ENCODE measurements around the gene MAGI3.

- no peak for TF ChIP-seq REST (IDR thresholded peaks at IDR 0.05; ENCODE audit: borderline replicate concordance)
- TF ChIP-seq CTCF (IDR thresholded peaks at IDR 0.05; ENCODE audit: poor library complexity, severe bottlenecking) = no peak
- no peak for TF ChIP-seq RAD21 (conservative IDR thresholded peaks at IDR 0.05)
Measured at GRCh38 chr1:113692342-113692741, 302.0 kb downstream of the MAGI3 start.

Data from neural cell (in vitro differentiated cells).